NCI-H2227 (cell line): Measurements from ENCODE around the gene SLC11A1.

Experiments used
- DNase-seq: peaks from one replicate; lab custom pipeline; 2025; ENCODE audit not compliant: unreplicated experiment; lab: John Stamatoyannopoulos, UW

SLC11A1 gene

GRCh38 chr2:218432676-218433365 lies 50.7 kb downstream of the SLC11A1 start:
- DNase-seq = no peak

GRCh38 chr2:218434456-218434855 lies 52.4 kb downstream of the SLC11A1 start:
- no peak for DNase-seq

DNA sequence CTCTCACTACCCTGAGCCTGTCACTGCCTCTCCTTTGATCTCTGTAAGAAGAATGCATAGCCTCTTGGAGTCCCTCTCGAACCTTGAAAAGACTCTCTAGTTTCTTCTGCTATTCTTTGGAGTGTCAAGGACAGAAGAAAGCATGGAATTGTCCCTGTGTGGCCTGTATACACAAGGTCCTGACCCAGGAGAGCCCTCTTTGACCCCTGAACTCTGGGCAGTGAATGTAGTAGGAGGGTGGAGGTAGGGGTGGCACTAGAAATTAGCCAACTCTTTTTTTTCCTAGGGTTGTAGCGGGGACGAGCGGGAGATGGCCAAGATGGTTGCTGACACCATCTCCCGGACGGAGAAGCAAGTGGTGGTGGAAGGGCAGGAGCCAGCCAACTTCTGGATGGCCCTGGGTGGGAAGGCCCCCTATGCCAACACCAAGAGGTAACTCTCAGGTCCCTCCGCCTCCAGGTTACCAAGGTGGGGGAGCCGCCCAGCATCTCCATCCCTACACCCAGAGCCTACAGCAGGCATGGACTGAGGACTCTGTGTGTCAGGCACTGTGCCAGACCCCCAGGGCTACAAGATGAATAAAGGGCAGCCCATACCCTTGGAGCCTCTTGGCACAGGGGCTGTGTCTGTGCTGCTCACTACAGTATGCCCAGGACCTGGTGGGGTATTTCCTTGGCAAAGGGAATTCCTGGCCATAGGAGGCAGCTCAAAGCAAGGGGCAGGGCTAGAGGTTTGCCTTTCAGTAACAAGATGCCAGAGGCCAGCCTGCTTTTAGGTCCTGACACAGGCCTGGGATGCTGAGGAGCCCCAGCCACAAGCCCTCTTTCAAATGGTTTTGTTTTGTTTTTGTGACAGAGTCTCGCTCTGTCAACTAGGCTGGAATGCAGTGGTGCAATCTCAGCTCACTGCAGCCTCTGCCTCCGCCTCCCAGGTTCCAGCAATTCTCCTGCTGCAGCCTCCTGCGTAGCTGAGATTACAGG lies 53.2 kb downstream of the SLC11A1 start:
- no peak for DNase-seq

DNA sequence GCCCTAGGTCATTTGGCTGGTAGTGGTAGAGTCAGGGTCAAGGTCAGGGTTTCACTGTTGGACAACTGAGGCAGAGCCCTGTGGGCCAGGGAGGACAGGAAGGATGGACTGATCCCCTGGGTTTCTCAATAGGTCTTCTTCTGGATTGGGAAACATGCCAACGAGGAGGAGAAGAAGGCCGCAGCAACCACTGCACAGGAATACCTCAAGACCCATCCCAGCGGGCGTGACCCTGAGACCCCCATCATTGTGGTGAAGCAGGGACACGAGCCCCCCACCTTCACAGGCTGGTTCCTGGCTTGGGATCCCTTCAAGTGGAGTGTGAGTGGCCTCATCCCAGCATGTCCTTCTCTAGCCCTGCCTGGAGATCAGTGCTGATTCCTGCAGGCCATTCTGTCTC lies 54.9 kb downstream of the SLC11A1 start:
- no peak for DNase-seq

DNA sequence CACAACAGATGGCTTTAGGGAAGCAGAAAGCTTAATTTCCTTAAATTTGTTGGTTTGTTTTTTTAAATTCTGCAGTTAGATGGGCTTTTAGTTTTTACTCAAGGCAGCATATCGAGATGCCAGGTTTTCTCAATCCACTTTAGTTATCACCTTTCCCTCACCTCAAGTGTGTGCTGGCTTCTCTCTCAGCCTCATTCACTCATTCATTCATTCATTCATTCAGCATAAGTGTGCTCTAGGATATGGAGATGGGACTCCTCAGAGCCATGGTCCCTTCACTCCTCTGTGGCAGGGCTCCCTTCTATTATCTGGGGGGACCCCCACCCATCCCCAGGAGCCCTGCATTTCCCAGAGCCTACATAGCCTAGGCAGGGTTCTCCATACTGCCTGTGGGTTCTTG lies 55.9 kb downstream of the SLC11A1 start:
- no peak for DNase-seq

DNA sequence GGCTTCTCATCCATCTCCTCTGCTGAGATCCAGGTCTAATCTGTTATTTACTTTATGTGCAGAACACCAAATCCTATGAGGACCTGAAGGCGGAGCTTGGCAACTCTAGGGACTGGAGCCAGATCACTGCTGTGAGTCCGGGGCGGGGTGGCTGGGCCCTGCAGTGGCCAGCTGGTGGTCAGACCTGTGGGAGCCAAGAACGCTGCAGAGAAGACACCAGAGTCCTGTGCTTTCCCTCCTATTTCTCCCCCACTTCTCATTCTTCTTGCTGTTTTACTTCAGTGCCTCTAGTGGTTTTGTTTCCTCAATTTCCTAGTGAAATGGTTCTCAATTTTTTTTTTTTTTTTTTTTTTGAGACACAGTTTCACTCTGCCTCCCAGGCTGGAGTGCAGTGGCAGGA lies 56.5 kb downstream of the SLC11A1 start:
- no peak for DNase-seq

GRCh38 chr2:218444692-218445357 lies 62.8 kb downstream of the SLC11A1 start:
- DNase-seq = no peak

DNA sequence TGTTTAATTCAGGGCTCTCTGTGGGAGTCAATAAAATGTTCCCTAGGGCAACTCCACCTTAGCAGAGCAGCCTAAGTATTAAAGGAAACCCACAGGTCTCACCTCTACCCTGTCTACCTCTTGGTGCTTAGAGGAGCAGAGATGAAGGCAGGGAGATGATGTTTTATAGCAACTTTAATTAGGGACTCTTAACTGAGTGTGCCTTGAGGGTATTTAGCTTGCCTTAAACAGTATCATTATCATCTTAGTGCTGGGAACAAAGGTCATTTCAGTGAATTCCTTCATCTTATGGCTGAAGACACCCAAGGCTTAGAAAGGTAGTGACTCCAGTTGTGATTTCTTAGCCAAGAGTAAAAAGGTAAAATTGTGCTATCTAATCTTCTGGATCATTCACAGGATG lies 63.5 kb downstream of the SLC11A1 start:
- no peak for DNase-seq
